CD4-positive, alpha-beta T cell treated with Interleukin-4 for 4 hours (primary cell): ENCODE measurements around the gene APOBEC2.
"Not testable (repeated sequence)": the region's sequence is repeated elsewhere in the genome, so short reads cannot be mapped to it uniquely, and the experiment has no call there.

Source experiments
- DNase-seq: peaks from one replicate; pipeline ENCODE4 v3.0.0-alpha.2; 2020

Gene APOBEC2

DNA sequence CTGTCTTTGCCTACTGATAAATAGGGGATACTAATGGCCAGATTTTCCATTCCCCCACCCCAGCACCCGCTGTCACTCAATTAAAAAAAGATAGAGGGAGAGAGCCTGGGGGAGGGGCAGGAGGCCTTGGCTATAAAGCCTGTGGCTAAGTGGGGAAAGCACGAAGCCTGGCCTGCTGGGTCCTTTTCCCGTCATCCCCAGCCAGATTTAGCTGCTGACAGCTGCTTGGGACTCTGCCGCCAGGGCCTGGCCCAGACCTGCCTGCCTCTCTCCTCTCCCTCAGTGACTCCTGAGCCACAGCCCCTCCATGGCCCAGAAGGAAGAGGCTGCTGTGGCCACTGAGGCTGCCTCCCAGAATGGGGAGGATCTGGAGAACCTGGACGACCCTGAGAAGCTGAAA, at the start of gene APOBEC2:
Gene APOBEC2 (plus strand): TSS at position 162 of the 400 bp plus-strand sequence. CDS start 146 bp downstream, at position 308.
- no peak for DNase-seq

DNA sequence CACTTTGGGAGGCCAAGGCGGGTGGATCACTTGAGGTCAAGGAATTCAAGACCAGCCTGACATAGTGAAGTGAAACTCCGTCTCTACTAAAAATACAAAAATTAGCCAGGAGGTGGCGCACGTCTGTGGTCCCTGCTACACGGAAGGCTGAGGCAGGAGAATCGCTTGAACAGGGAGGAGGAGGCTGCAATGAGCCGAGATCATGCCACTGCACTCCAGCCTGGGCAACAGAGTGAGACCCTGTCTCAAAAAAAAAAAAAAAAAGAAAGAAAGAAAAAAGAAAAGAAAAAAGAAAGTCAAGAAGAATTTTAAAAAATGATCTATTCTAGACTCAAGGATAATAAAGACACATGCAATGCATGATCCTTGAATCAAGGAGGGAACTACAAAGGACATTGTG, 46.8 kb upstream of the APOBEC2 start:
- peak; percentile 67 for DNase-seq

DNA sequence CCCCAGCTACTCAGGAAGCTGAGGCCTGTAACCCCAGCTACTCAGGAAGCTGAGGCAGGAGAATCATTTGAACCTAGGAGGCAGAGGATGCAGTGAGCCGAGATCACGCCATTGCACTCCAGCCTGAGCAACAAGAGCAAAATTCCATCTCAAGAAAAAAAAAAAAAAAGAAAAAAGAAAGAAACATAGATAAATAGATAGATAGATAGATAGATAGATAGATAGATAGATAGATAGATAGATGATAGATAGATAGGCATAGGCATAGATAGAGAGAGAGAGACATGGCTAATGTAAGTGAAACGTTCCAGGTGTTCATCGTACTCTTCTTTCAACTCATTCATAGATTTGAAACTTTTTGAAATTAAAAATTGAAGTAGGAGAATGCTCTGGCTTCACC, 46.0 kb upstream of the APOBEC2 start:
- not testable (repeated sequence) for DNase-seq

- DNase-seq, result no peak
Observed at GRCh38 chr6:41008011-41008410, 45.0 kb upstream of the APOBEC2 start.

- DNase-seq, result no peak
Observed at GRCh38 chr6:41009669-41010068, 43.3 kb upstream of the APOBEC2 start.

DNA sequence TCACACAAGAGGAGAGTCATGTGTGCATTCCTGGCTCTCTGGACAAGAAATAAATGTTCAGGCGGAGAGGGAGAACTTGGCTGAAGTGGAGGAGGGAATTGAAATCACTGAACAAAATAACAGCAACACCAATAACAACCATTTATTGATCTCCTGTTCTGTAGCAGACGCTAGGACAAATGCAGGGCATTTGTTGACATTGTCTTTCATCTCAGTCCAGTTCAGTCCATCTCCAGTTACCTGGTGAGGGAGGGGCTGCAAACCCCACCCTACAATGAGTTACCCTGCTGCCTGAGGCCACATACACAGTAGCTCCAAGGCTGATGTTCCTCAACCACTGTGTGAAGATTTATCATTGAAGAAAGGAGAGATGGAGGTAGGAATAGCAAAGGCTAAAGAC, 41.3 kb upstream of the APOBEC2 start:
- no peak for DNase-seq

DNA sequence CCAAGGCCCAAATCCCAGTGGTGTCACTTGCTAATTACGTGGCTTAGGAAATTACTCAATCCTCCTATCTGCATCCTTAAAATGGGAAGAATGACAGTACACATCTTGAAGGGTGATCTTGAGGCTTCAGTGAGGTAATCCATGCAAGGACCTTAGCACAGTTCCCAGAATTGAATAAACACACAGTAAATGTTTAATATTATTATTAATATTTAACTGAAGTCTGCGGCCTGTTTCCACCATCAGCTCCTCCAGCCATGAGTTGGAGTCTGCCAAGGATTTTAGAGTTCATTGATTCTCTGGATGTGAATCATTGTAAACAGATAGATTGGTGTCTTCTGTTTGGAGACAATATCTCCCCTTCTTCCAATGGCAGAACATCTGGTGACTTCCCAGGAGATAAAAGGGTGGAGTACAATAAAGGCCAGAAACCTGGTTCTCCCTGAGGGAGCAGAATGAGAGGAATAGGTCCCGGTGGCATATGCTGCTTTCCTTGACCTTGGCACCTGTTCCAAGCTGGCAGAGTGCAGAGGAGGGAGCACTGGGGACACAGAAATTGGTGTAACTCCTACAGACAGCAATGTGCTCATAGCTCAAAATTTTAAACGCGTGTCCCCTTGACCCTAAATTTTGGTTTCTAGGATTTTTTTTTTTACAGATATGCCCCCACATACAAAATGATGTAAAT, 39.4 kb upstream of the APOBEC2 start:
- DNase-seq, result no peak

DNA sequence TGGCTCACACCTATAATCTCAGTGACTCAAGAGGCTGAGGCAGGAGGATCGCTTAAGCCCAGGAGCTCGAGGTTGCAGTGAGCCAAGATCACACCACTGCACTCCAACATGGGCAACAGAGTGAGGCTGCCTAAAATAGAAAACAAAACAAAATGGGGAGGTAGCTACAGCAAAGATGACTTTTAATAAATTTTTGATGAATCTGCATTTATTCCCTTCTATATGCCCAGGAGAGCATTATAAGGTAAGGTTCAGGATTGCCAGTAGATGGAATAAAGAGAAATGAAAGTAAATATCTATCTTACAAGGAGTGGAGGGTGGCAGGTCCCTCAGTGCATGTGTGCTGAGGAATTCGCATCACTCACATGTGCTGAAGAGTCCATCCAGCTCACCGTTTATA, 38.2 kb upstream of the APOBEC2 start:
- DNase-seq, result no peak

- not testable (repeated sequence) for DNase-seq
Observed at GRCh38 chr6:41015860-41016259, 37.1 kb upstream of the APOBEC2 start.

GRCh38 chr6:41017663-41018062, 35.3 kb upstream of the APOBEC2 start:
- DNase-seq, result no peak

GRCh38 chr6:41021832-41022231, 31.2 kb upstream of the APOBEC2 start:
- DNase-seq, result no peak

DNA sequence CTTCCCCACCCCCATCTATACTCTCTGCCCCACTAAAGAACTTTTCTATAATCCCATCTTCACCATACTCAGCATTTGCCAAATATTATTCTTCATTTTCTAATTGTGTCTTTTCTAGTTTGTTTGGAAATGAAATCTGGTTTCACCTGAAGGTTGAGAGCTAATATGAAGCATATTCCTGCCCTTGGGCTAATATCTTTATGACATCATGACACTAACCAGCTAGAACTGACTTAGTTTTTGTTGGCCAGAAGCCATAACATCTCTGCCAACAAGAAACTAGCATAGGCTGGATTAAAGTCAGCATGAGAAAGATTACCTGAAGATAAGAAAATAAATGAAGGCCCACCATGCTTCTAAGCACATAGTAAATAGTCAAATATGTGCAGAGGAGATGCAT, 30.7 kb upstream of the APOBEC2 start:
- no peak for DNase-seq

GRCh38 chr6:41023114-41023513, 29.9 kb upstream of the APOBEC2 start:
- no peak for DNase-seq

GRCh38 chr6:41025966-41026530, 27.0 kb upstream of the APOBEC2 start:
- DNase-seq, result no peak

GRCh38 chr6:41027241-41027640, 25.8 kb upstream of the APOBEC2 start:
- no peak for DNase-seq

GRCh38 chr6:41027799-41028560, 25.0 kb upstream of the APOBEC2 start:
- peak; percentile 60 for DNase-seq

GRCh38 chr6:41028561-41029412, 24.2 kb upstream of the APOBEC2 start:
- DNase-seq, result no peak

GRCh38 chr6:41032830-41033229, 20.2 kb upstream of the APOBEC2 start:
- no peak for DNase-seq

- DNase-seq, result no peak
Observed at GRCh38 chr6:41033776-41034175, 19.2 kb upstream of the APOBEC2 start.

- DNase-seq, result no peak
Observed at GRCh38 chr6:41036186-41036585, 16.8 kb upstream of the APOBEC2 start.

GRCh38 chr6:41036601-41037000, 16.4 kb upstream of the APOBEC2 start:
- DNase-seq, result no peak

DNA sequence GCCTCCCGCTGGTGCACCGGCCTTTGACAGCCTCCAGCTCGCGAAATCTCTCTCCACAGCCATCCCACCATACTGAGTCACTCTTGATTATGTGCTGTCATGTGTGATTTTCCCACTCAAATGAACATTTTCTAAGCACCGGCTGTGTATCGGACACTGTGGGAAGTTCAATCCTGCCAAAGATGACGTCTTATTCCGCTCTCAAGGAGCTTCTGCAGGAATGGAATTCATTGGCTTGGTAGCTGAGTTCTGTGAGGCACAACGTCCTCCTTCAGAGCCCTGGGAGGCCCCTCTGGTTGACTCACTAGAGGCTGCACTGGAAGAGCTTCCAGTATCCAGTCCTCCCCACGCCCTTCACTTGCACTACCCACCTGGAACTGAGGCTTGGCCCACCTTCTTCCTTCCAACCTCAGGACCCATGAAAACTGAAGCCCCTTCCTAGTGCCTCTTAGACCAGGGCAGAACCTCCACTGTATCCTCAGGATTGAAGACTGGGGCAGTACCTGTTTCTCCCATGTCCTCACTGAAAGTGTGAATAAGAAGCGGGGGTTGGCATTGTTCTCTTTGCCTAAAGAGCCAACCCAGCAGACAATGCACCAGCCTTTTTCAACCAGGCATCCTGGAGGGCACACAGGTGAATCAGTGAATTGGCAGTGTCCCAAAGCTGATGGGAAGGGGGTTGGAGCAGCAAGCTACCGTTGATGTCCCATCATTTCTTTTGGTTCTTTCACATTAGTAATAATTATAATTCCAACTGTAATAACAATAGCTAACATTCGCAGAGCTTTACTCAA, 15.7 kb upstream of the APOBEC2 start:
- no peak for DNase-seq
